Hematopoietic multipotent progenitor cell treated with erythropoietin and hydrocortisone succinate and interleukin-3 and kit ligand, for 17 days (in vitro differentiated cells): Measurements from ENCODE around the gene FBXL7.

Source experiments
- DNase-seq: peaks from one replicate; pipeline ENCODE4 v3.0.0-alpha.2; 2015; ENCODE audit warnings: low spot score

The FBXL7 gene

GRCh38 chr5:15717001-15717400 lies 217.0 kb downstream of the FBXL7 start:
- DNase-seq: no peak

- no peak for DNase-seq
These were observed 218.6 kb downstream of the FBXL7 start for GRCh38 chr5:15718421-15719179.

- DNase-seq: no peak
These were observed 219.8 kb downstream of the FBXL7 start for GRCh38 chr5:15719784-15720183.

GRCh38 chr5:15720515-15720914 lies 220.5 kb downstream of the FBXL7 start:
- no peak for DNase-seq

- no peak for DNase-seq
These were observed 222.3 kb downstream of the FBXL7 start for GRCh38 chr5:15722305-15722704.

- DNase-seq: no peak
These were observed 227.4 kb downstream of the FBXL7 start for GRCh38 chr5:15727375-15727774.

- DNase-seq: no peak
These were observed 228.8 kb downstream of the FBXL7 start for GRCh38 chr5:15728811-15729210.

GRCh38 chr5:15731699-15732098 lies 231.7 kb downstream of the FBXL7 start:
- no peak for DNase-seq

GRCh38 chr5:15734058-15734457 lies 234.1 kb downstream of the FBXL7 start:
- no peak for DNase-seq

- no peak for DNase-seq
These were observed 237.2 kb downstream of the FBXL7 start for GRCh38 chr5:15737036-15737821.

GRCh38 chr5:15737871-15738664 lies 238.1 kb downstream of the FBXL7 start:
- DNase-seq: no peak

- no peak for DNase-seq
These were observed 240.4 kb downstream of the FBXL7 start for GRCh38 chr5:15740383-15740782.

- no peak for DNase-seq
These were observed 241.6 kb downstream of the FBXL7 start for GRCh38 chr5:15741591-15741990.

- DNase-seq: no peak
These were observed 246.9 kb downstream of the FBXL7 start for GRCh38 chr5:15746833-15747232.

- DNase-seq: no peak
These were observed 248.3 kb downstream of the FBXL7 start for GRCh38 chr5:15748266-15748665.

GRCh38 chr5:15752663-15753285 lies 252.8 kb downstream of the FBXL7 start:
- no peak for DNase-seq

- no peak for DNase-seq
These were observed 253.8 kb downstream of the FBXL7 start for GRCh38 chr5:15753752-15754151.

GRCh38 chr5:15757103-15757502 lies 257.1 kb downstream of the FBXL7 start:
- no peak for DNase-seq

GRCh38 chr5:15757619-15758018 lies 257.6 kb downstream of the FBXL7 start:
- no peak for DNase-seq

- DNase-seq: no peak
These were observed 262.7 kb downstream of the FBXL7 start for GRCh38 chr5:15762668-15763067.

- no peak for DNase-seq
These were observed 263.8 kb downstream of the FBXL7 start for GRCh38 chr5:15763754-15764153.

- DNase-seq: no peak
These were observed 269.0 kb downstream of the FBXL7 start for GRCh38 chr5:15768936-15769335.
